ENCODE results near the gene NMT1. TPM values are rescaled to one million over a fixed set of nuclear protein-coding genes. Genes with fewer than 3 reads are reported as not detected.

Gene NMT1
- total RNA-seq, 4 donors from 2014 or later: 53.2 to 73.3 (median 65.9) TPM

GRCh38 chr17:45052052-45052772 lies 8.9 kb upstream of the NMT1 start:
- peak in 1 of 2 donors; percentile 77 for DNase-seq (ENCODE audit: low spot score in 2 of 2)
- TF ChIP-seq EP300 (IDR thresholded peaks at IDR 0.05): no peak
- no peak for TF ChIP-seq POLR2AphosphoS5 (IDR thresholded peaks at IDR 0.05)
- no peak for TF ChIP-seq POLR2A (IDR thresholded peaks at IDR 0.05)
- TF ChIP-seq CTCF (IDR thresholded peaks at IDR 0.05): no peak
- Histone ChIP-seq H3K27me3 (no peaks in the 10 kb centered on the region), H3K4me1 (peaks cover 36% of the 10 kb centered on the region), H3K36me3 (no peaks in the 10 kb centered on the region), H3K27ac (peak overlapping the region; percentile 86), H3K9me3 (no peaks in the 10 kb centered on the region), H3K4me3 (peak overlapping the region; percentile 65)
- 15% methylated on average over 24 of the region's 36 CpGs for WGBS

GRCh38 chr17:45060382-45060796 lies 728 bp upstream of the NMT1 start:
- H3K9me3 ChIP-seq: no peaks in the 10 kb centered on the region
- no peak for DNase-seq (ENCODE audit: low spot score in 2 of 2)
- H3K27ac ChIP-seq: peak overlapping the region; percentile 87
- TF ChIP-seq POLR2AphosphoS5 (IDR thresholded peaks at IDR 0.05) (no peak), CTCF (IDR thresholded peaks at IDR 0.05) (no peak), POLR2A (IDR thresholded peaks at IDR 0.05) (no peak), EP300 (IDR thresholded peaks at IDR 0.05) (no peak)
- H3K36me3 ChIP-seq: no peaks in the 10 kb centered on the region
- H3K27me3 ChIP-seq: no peaks in the 10 kb centered on the region
- 9% methylated on average over 15 of the region's 15 CpGs for WGBS
- H3K4me3 ChIP-seq: peak overlapping the region; percentile 71
- H3K4me1 ChIP-seq: peaks cover 50% of the 10 kb centered on the region

GRCh38 chr17:45061606-45062205 lies 589 bp downstream of the NMT1 start:
- H3K9me3 ChIP-seq: no peaks in the 10 kb centered on the region
- whole genome bisulfite sequencing: 9% methylated on average over 15 of the region's 15 CpGs
- H3K27me3 ChIP-seq: no peaks in the 10 kb centered on the region
- H3K27ac ChIP-seq: peak overlapping the region; percentile 87
- H3K4me1 ChIP-seq: peaks cover 54% of the 10 kb centered on the region
- no peak for DNase-seq (ENCODE audit: low spot score in 2 of 2)
- H3K36me3 ChIP-seq: no peaks in the 10 kb centered on the region
- TF ChIP-seq EP300 (IDR thresholded peaks at IDR 0.05) (no peak), POLR2A (IDR thresholded peaks at IDR 0.05) (no peak), POLR2AphosphoS5 (IDR thresholded peaks at IDR 0.05) (no peak), CTCF (IDR thresholded peaks at IDR 0.05) (no peak)
- peak overlapping the region; percentile 71 for H3K4me3 ChIP-seq

- WGBS: 58% methylated on average over 1 of the region's 1 CpG
- Histone ChIP-seq H3K36me3 (no peaks in the 10 kb centered on the region), H3K4me3 (no peak overlapping the region), H3K27ac (no peak overlapping the region), H3K27me3 (no peaks in the 10 kb centered on the region), H3K9me3 (no peaks in the 10 kb centered on the region), H3K4me1 (peaks cover 58% of the 10 kb centered on the region)
- no peak for TF ChIP-seq CTCF (IDR thresholded peaks at IDR 0.05)
- TF ChIP-seq EP300 (IDR thresholded peaks at IDR 0.05): no peak
- no peak for TF ChIP-seq POLR2A (IDR thresholded peaks at IDR 0.05)
- no peak for TF ChIP-seq POLR2AphosphoS5 (IDR thresholded peaks at IDR 0.05)
- DNase-seq (ENCODE audit: low spot score in 2 of 2): no peak
Measured at GRCh38 chr17:45063198-45063597, 2.1 kb downstream of the NMT1 start.

GRCh38 chr17:45067637-45068036 lies 6.5 kb downstream of the NMT1 start:
- TF ChIP-seq POLR2A (IDR thresholded peaks at IDR 0.05): no peak
- TF ChIP-seq CTCF (IDR thresholded peaks at IDR 0.05): no peak
- TF ChIP-seq EP300 (IDR thresholded peaks at IDR 0.05): no peak
- no peak for TF ChIP-seq POLR2AphosphoS5 (IDR thresholded peaks at IDR 0.05)
- Histone ChIP-seq H3K36me3 (peaks cover 13% of the 10 kb centered on the region), H3K27ac (no peak overlapping the region), H3K9me3 (no peaks in the 10 kb centered on the region), H3K4me1 (peaks cover 31% of the 10 kb centered on the region), H3K4me3 (no peak overlapping the region), H3K27me3 (no peaks in the 10 kb centered on the region)
- WGBS: 62% methylated on average over 2 of the region's 2 CpGs
- DNase-seq (ENCODE audit: low spot score in 2 of 2): no peak

Data from suprapubic skin (tissue), 4 donors.